ENCODE results near the gene ILF2.
A peak's percentile ranks its signal among the peaks of the same experiment; 100 is the strongest.
"Not testable (repeated sequence)": the region's sequence is repeated elsewhere in the genome, so short reads cannot be mapped to it uniquely, and the experiment has no call there.

ILF2 gene

GRCh38 chr1:153670859-153671627, at the start of gene ILF2:
TSS of gene ILF2 (minus strand) at chr1:153670993. CDS start at chr1:153670922, 71 bp downstream.
- DNase-seq = peak; percentile 98

DNA sequence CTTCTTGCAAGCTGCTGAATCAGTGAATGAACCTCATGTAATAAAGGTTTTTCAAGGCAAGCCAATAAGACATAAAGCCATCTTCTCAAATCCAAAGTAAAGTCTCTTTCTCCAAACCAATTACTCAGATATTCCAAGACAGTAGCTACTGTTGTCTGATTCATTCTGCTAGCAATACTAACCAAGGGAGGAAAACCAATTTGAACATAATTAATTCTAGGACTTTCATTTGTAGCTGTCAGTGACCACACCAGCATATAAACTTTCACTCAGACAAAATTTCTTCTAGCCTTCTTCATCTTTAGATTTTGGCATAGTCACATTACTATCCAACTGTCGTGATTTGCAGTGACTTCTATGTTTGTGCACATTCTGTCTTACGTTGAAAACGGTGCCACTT, 46.5 kb upstream of the ILF2 start:
- DNase-seq = no peak

- not testable (repeated sequence) for DNase-seq
Observed at GRCh38 chr1:153716211-153716610, 45.4 kb upstream of the ILF2 start.

DNA sequence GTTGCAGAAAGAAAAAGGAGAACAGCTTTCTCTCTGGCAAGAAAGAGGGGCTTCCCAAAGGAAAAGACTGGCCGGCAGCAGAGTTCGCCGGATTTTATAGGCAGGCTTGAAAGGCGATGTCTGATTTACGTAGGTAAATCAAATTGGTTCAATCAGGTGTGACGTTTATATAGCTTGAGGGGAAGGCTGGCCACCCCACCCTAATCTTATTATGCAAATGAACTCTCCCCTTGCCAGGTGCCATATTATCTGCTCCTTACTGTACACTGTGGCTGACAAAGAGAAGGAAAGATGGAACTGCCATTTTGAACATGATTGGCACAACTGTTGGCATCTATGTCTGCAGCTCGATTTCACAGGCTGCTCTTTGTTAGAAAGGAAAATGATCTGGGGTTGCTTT, 40.2 kb upstream of the ILF2 start:
- DNase-seq = no peak

DNA sequence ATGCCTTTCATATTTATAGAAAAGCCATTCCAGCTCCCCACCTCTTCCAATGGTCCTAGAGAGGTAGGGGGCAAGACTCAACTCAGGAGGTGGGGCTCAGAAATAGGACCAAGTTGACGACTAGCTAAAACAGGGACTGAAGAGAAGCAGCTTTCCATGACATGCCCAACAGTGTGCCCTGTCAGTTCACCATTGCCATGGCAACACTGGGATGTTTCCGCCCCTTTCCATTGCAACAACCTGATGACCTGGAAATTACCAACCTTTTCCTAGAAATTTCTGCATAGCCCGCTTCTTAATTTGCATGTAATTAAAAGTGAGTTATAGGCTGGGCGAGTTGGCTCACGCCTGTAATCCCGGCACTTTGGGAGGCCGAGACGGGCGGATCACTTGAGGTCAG, 34.7 kb upstream of the ILF2 start:
- DNase-seq = no peak

- no peak for DNase-seq
Observed at GRCh38 chr1:153699768-153700167, 29.0 kb upstream of the ILF2 start.

DNA sequence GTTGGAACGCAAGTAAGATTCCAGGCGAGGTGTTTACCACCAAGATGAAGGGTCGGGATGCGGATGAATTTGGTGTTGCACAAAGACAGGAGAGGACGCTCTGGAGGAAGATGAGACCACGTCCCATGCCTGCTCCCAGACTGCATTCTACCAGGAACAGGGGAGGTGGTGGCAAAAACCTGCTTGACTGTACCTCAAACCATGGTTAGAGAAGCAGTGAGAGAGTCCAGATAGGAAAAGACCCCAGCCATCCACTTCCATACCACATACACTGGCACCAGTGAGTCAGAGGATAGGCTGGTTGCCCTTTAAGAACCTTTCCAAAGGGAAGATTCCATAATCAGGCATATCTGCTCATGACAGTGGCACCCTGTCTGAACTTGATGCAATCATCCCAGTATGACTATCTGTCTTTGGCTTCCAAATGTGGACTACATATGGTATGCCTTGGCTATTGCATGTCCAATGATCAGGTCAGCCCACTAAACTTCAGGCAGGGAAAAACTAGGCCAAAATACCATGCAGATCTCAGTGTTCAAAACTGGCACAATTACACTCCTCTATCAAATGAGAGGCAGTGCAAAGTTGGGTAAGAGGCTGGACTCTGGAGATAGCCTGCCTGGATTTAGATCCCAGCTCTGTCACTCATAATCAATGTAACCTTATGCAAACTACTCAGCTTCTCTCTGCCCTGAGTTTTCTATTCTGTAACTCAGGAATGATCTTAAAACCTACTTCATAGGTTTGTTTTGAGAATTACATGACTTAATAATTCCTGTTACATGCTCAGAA, 28.3 kb upstream of the ILF2 start:
- no peak for DNase-seq

GRCh38 chr1:153698020-153698922, 27.5 kb upstream of the ILF2 start:
- no peak for DNase-seq

DNA sequence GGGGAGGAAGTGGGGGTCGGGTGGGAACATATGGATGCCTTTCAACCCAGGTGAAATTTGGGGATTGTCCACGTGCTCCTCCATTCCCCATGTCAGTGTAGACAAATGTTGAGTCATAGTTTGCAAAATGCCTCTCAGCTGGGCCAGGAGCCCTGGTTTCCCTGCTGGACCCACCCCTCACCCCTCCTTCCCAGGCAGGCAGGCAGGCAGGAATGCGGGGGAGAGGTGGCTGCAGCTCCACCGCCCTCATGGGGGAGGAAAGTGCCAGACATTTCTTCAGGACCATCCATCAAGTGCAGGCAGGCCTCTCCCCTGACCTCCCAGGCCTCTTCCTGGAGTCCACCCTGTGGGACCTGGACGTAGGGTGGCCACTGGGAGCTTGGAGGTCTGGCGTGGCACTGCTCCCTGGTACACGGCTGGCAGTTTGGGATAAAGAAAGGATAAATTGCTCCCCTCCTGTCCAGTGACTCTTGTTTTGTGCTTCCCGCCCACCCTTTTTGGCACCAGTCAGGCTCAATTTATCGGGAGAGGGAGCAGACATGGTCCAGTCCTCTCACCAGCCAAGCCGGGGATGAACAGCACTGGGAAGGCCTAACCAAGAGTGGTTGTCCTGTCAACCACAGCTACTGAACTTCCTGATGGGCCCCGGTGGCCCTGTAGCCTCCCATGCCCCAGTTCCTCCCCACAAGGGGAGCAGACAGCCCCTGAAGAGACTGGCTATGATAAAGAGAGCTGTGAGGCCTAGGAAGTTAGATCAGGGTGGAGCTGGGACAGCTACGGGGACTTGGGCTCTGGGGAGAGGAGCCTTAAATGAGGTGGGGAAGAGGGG, 26.6 kb upstream of the ILF2 start:
- no peak for DNase-seq

DNA sequence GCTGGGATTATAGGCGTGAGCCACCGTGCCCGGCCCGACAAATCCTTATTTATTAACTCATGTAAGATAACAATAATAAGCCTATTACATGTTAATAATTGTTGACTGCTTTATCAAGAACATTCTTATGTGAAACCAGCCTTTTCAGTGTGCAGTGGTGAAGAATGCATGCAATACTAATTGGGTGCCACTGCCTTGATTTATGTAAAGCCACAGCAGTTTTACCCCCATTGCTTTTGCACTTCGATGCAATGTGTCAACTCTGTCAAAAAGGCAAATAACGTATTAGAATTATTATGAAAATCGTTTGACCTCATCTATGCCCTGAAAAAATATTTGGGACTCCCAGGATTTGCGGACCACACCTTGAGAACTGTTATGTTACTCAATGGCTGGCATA, 25.9 kb upstream of the ILF2 start:
- DNase-seq = no peak

DNA sequence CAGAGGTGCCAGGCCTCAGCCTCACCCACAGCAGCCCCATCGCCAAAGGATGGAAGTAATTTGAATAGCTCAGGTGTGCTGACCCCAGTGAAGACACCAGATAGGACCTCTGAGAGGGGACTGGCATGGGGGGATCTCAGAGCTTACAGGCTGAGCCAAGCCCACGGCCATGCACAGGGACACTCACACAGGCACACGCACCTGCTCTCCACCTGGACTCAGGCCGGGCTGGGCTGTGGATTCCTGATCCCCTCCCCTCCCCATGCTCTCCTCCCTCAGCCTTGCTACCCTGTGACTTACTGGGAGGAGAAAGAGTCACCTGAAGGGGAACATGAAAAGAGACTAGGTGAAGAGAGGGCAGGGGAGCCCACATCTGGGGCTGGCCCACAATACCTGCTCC, 22.7 kb upstream of the ILF2 start:
- DNase-seq = no peak

DNA sequence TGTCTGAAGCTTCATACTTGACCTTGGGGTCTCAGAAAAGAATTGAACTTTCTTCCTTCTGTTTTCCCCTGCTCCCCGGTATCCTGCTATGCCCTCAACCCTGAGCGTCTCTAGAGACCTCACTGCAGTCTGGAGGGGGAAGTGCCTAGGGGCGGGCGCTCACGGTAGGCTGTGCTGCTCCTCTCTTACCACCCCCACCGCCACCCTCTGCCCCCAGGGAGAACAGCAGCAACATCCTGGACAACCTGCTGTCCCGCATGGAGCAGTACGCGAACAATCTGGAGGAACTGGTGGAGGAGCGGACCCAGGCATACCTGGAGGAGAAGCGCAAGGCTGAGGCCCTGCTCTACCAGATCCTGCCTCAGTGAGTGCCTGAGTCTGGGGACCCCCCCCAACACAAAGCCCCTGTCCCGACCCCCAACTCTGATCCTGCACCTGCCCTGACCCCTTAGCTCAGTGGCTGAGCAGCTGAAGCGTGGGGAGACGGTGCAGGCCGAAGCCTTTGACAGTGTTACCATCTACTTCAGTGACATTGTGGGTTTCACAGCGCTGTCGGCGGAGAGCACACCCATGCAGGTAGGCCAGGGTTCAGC, 18.0 kb upstream of the ILF2 start:
- no peak for DNase-seq

GRCh38 chr1:153688276-153688675, 17.5 kb upstream of the ILF2 start:
- no peak for DNase-seq

GRCh38 chr1:153687346-153688125, 16.7 kb upstream of the ILF2 start:
- no peak for DNase-seq

GRCh38 chr1:153685544-153686340, 14.9 kb upstream of the ILF2 start:
- DNase-seq = no peak

DNA sequence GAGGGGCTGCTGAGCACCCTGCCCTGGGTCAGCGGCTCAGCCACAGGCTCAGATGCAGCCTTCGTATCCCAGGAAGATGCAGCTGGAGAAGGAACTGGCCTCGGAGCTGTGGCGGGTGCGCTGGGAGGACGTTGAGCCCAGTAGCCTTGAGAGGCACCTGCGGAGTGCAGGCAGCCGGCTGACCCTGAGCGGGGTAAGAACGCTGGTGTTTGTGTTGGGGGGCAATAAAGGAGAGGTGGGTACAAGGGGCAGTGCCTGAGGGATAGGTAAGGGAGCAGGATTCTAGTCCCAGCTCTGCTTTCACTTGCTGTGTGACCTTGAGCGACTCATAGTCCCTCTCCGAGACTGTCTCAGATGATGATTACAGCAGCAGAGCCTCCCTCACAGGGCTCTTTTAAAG, 14.1 kb upstream of the ILF2 start:
- no peak for DNase-seq

DNA sequence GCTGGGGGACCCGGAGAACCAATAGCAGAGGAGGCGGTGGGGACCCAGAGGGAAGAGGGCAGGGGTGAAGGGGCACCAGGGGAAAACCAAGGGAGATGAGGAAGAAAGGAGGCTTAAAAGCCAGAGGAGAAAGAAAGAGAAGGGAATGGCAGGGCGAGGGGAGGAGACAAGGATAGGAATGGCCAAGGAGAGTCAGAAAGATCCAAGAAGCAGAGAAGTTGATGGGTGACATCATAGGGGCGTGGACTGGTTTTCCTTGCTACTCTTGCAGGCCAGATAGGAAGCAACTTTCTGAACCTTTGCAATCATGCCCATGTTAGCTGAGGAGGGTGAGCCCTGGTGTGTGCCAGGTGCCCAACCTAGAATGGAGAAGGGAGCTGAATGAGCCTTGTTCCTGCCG, 13.1 kb upstream of the ILF2 start:
- DNase-seq = no peak

- no peak for DNase-seq
Observed at GRCh38 chr1:153682730-153683129, 11.9 kb upstream of the ILF2 start.

- no peak for DNase-seq
Observed at GRCh38 chr1:153680120-153680403, 9.3 kb upstream of the ILF2 start.

DNA sequence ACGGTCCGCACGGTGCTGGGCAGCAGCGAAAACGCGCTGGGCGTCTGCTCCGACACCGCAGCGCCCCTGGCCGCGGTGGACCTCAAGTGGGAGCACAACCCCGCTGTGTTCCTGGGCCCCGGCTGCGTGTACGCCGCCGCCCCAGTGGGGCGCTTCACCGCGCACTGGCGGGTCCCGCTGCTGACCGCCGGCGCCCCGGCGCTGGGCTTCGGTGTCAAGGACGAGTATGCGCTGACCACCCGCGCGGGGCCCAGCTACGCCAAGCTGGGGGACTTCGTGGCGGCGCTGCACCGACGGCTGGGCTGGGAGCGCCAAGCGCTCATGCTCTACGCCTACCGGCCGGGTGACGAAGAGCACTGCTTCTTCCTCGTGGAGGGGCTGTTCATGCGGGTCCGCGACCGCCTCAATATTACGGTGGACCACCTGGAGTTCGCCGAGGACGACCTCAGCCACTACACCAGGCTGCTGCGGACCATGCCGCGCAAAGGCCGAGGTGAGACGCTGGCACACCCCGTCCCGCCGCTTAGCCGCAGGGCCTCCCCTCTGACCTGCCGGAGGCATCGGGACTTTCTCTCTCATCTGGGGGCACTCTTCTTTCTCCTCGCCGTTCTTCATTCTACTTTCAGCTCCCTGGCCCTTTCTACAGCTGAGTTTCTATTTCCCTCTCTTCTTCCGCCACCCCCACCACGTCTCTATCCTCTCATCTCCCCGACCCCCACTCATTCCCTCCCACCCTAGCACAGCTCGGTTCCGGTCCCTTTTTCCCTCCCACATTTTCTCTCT, 8.7 kb upstream of the ILF2 start:
- no peak for DNase-seq

All from amniotic stem cell (primary cell).